CD1c-positive myeloid dendritic cell (primary cell): ENCODE measurements around the gene RGS5.

Experiments used
- DNase-seq: peaks from one replicate; pipeline ENCODE4 v3.0.0-alpha.2; 2016; ENCODE audit errors: extremely low spot score

Gene RGS5

GRCh38 chr1:163144418-163144817 is 58.3 kb downstream of the RGS5 start:
- DNase-seq: no peak

GRCh38 chr1:163142152-163142551 is 60.6 kb downstream of the RGS5 start:
- DNase-seq: no peak

GRCh38 chr1:163141556-163141955 is 61.2 kb downstream of the RGS5 start:
- no peak for DNase-seq

- no peak for DNase-seq
These were observed 65.0 kb downstream of the RGS5 start for GRCh38 chr1:163137556-163138265.

- DNase-seq: no peak
These were observed 70.7 kb downstream of the RGS5 start for GRCh38 chr1:163131981-163132380.

- DNase-seq: no peak
These were observed 72.4 kb downstream of the RGS5 start for GRCh38 chr1:163130225-163130856.

GRCh38 chr1:163128282-163128681 is 74.4 kb downstream of the RGS5 start:
- DNase-seq: no peak

- no peak for DNase-seq
These were observed 77.9 kb downstream of the RGS5 start for GRCh38 chr1:163124812-163125211.

- no peak for DNase-seq
These were observed 82.3 kb downstream of the RGS5 start for GRCh38 chr1:163120372-163120771.

- DNase-seq: no peak
These were observed 83.0 kb downstream of the RGS5 start for GRCh38 chr1:163119707-163120106.

GRCh38 chr1:163115887-163116286 is 86.8 kb downstream of the RGS5 start:
- DNase-seq: no peak

- no peak for DNase-seq
These were observed 95.1 kb downstream of the RGS5 start for GRCh38 chr1:163107655-163108054.

GRCh38 chr1:163106364-163106987 is 96.2 kb downstream of the RGS5 start:
- DNase-seq: no peak

GRCh38 chr1:163104385-163105099 is 98.2 kb downstream of the RGS5 start:
- no peak for DNase-seq

- DNase-seq: no peak
These were observed 100.1 kb downstream of the RGS5 start for GRCh38 chr1:163102590-163102989.

- no peak for DNase-seq
These were observed 107.5 kb downstream of the RGS5 start for GRCh38 chr1:163095213-163095612.

GRCh38 chr1:163094589-163094988 is 108.1 kb downstream of the RGS5 start:
- DNase-seq: no peak

- no peak for DNase-seq
These were observed 108.5 kb downstream of the RGS5 start for GRCh38 chr1:163094182-163094581.

GRCh38 chr1:163093579-163093978 is 109.1 kb downstream of the RGS5 start:
- no peak for DNase-seq

GRCh38 chr1:163093169-163093568 is 109.5 kb downstream of the RGS5 start:
- DNase-seq: no peak
